GM23248 (cell line): Measurements from ENCODE around the gene PSMB11.

ENCODE experiments used
- EZH2 ChIP-seq: fragments of 200-600 bp; sonication (generic); IDR thresholded peaks from 2 replicates; pipeline ENCODE4 v1.6.1; 2018; ENCODE audit warnings: antibody characterized with exemption, mild to moderate bottlenecking; ENCODE audit not compliant: insufficient read depth, poor library complexity, severe bottlenecking
- EZH2phosphoT487 ChIP-seq: fragments of 200-600 bp; sonication (generic); IDR thresholded peaks from 2 replicates; pipeline ENCODE4 v1.6.1; 2018; ENCODE audit warnings: antibody characterized with exemption, moderate library complexity, mild to moderate bottlenecking, low read depth; ENCODE audit not compliant: insufficient read depth

DNA sequence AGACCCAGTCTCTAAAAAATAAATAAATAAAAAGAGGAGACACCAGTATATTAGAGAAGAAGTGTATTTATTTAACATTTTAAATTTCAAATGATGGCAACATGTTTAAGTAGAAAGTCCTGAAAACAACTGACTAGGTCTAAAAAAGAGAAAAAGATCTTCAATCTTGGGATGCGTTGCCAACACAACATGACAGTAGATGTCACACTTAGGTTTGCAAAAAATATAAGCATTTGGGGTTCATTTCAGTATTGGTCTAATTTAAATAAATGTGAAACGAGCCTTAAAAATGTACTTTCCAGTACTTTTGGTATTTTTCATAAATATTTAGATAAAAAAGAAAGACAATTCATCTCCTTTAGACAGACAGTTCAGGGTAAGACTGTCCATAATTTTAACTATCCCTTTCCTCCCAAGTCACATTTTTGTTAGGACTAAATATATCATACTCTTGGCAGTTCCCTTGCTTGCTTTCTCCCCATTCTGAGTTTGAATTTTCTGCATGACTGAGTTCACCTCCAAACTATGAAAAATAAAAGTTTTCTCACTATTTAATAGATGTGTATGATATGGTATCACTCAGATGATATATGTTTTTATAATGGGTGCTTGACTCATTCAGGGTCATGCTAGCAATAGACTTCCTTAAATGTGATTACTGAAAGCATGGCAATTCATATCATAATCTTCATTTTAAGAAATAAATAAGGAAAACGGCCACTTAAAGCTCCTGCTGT, 36.4 kb upstream of the PSMB11 start:
- no peak for TF ChIP-seq EZH2
- TF ChIP-seq EZH2phosphoT487: no peak
